HCT116 (cell line): ENCODE measurements around the gene SLC17A1. TPM values are rescaled to one million over a fixed set of nuclear protein-coding genes. Genes with fewer than 3 reads are reported as not detected.

Experiments used
- ATAC-seq: fragments of 200-7000 bp; cut with Tn5 transposase; 2 replicates; pipeline ENCODE4 v1.9.1; 2020; ENCODE audit warnings: mild to moderate bottlenecking, moderate library complexity
- BruUV-seq: library from RNA; stranded (reverse); fragments of 400-500 nt; replicated peaks from 2 replicates; lab custom pipeline; 2021; lab: Mats Ljungman, UMichigan
- CTCF ChIA-PET: fragments of 300-600 bp; sonication (Branson Sonifier 250); formaldehyde crosslinking; loops from one replicate; lab custom pipeline; 2021; ENCODE audit warnings: antibody characterized with exemption; lab: Charles Lee
- POLR2A ChIA-PET: fragments of 300-600, 350-600 bp; sonication (Branson Sonifier 250); formaldehyde crosslinking; loops from one replicate; lab custom pipeline; 2021; ENCODE audit warnings: antibody characterized with exemption; lab: Charles Lee
- RAD21 ChIA-PET, 2 experiments: fragments of 300-600 bp; sonication (Branson Sonifier 250); formaldehyde crosslinking; loops; one replicate each; lab custom pipeline; 2023; ENCODE audit warnings: low total read pairs in 2 of 2; ENCODE audit not compliant: uncharacterized antibody in 2 of 2, unreplicated experiment in 2 of 2, low non-redundant PET in 1 of 2; lab: Charles Lee
- DNase-seq: peaks from one replicate; pipeline ENCODE4 v3.0.0-alpha.2; 2010; ENCODE audit warnings: low read depth, low spot score
- H2AFZ ChIP-seq: fragments of 200-600 bp; shearing (Covaris generic), sonication (generic); 2 replicates; pipeline ENCODE4 v1.6.1; 2017; ENCODE audit warnings: low read depth, mixed run types, mixed read lengths, antibody characterized with exemption, low read length; ENCODE audit not compliant: poor library complexity, severe bottlenecking
- H3K27ac ChIP-seq: 2 replicates; pipeline ENCODE4 v1.5.1; 2012; ENCODE audit warnings: low read depth, low read length
- H3K27me3 ChIP-seq: fragments of 200-600 bp; sonication (generic); 2 replicates; pipeline ENCODE4 v1.6.1; 2016; ENCODE audit warnings: mixed run types, low read length, mixed read lengths; ENCODE audit not compliant: insufficient read depth
- H3K36me3 ChIP-seq, 2 experiments: fragments of 200-500 bp in 1 of 2; fragments of 200-600 bp in 1 of 2; sonication (Bioruptor generic) in 1 of 2; sonication (generic) in 1 of 2; 2 replicates each; pipeline versions ENCODE4 v1.5.1 to v1.6.1; 2014 to 2016; ENCODE audit warnings: low read length in 2 of 2, inconsistent platforms in 1 of 2, mixed read lengths in 1 of 2, mixed run types in 1 of 2; ENCODE audit not compliant: insufficient read depth in 2 of 2, control insufficient read depth in 1 of 2
- H3K4me1 ChIP-seq, 2 experiments: fragments of 200-600 bp in 1 of 2; sonication (generic) in 1 of 2; 2 replicates each; pipeline versions ENCODE4 v1.5.1 to v1.6.1; 2012 to 2017; ENCODE audit warnings: low read length in 2 of 2, inconsistent platforms in 1 of 2, mild to moderate bottlenecking in 1 of 2, mixed read lengths in 1 of 2, mixed run types in 1 of 2, moderate library complexity in 1 of 2; ENCODE audit not compliant: insufficient read depth in 2 of 2, control insufficient read depth in 1 of 2
- H3K4me2 ChIP-seq: fragments of 200-600 bp; sonication (generic); 2 replicates; pipeline ENCODE4 v1.6.1; 2017; ENCODE audit warnings: mixed run types, low read length, mixed read lengths
- H3K4me3 ChIP-seq, 2 experiments: fragments of 200-600 bp in 1 of 2; sonication (generic) in 1 of 2; replicated peaks in 1 of 2; 2 replicates each; pipeline ENCODE4 v1.5.1; 2011 to 2016; ENCODE audit warnings: low read length in 2 of 2, control low read depth in 1 of 2, low read depth in 1 of 2, mild to moderate bottlenecking in 1 of 2, mixed read lengths in 1 of 2, mixed run types in 1 of 2
- H3K79me2 ChIP-seq: fragments of 200-600 bp; sonication (generic); 2 replicates; pipeline ENCODE4 v1.6.1; 2017; ENCODE audit warnings: mild to moderate bottlenecking, mixed run types, low read length, moderate library complexity, mixed read lengths; ENCODE audit not compliant: insufficient read depth
- H3K9ac ChIP-seq: fragments of 200-600 bp; sonication (generic); 2 replicates; pipeline ENCODE4 v1.6.1; 2016; ENCODE audit warnings: low read length, mixed read lengths
- H3K9me2 ChIP-seq: fragments of 200-600 bp; sonication (generic), shearing (Covaris generic); 2 replicates; pipeline ENCODE4 v1.6.1; 2017; ENCODE audit warnings: mixed run types, mild to moderate bottlenecking, moderate library complexity; ENCODE audit not compliant: insufficient read depth
- H3K9me3 ChIP-seq, 2 experiments: fragments of 200-500 bp in 1 of 2; fragments of 200-600 bp in 1 of 2; sonication (Bioruptor generic) in 1 of 2; sonication (generic) in 1 of 2; 2 replicates each; pipeline ENCODE4 v1.6.1; 2014 to 2017; ENCODE audit warnings: low read length in 2 of 2, mixed read lengths in 2 of 2, inconsistent platforms in 1 of 2, low read depth in 1 of 2, mild to moderate bottlenecking in 1 of 2, mixed run types in 1 of 2, moderate library complexity in 1 of 2; ENCODE audit not compliant: control insufficient read depth in 1 of 2, insufficient read depth in 1 of 2
- H4K20me1 ChIP-seq: fragments of 200-600 bp; sonication (generic), shearing (Covaris generic); 2 replicates; pipeline ENCODE4 v1.6.1; 2017; ENCODE audit warnings: mixed run types, mild to moderate bottlenecking, moderate library complexity; ENCODE audit not compliant: insufficient read depth
- CBX3 ChIP-seq: IDR thresholded peaks from 2 replicates; pipeline ENCODE4 v1.6.1; 2012; ENCODE audit warnings: low read depth
- CEBPB ChIP-seq: IDR thresholded peaks from 2 replicates; pipeline ENCODE4 v1.6.1; 2012; ENCODE audit warnings: low read depth
- CTCF ChIP-seq, 3 experiments: fragments of 200-600 bp in 1 of 3; sonication (generic) in 1 of 3; IDR thresholded peaks in 2 of 3; conservative IDR thresholded peaks in 1 of 3; 2 replicates each; pipeline ENCODE4 v1.5.1; 2012 to 2017; ENCODE audit warnings: low read depth in 2 of 3, low read length in 2 of 3, antibody characterized with exemption in 1 of 3, borderline replicate concordance in 1 of 3, control low read depth in 1 of 3, mild to moderate bottlenecking in 1 of 3, mixed read lengths in 1 of 3, mixed run types in 1 of 3, moderate library complexity in 1 of 3; ENCODE audit not compliant: insufficient read depth in 1 of 3
- EZH2 ChIP-seq: fragments of 200-600 bp; sonication (generic); IDR thresholded peaks from 2 replicates; pipeline ENCODE4 v1.6.1; 2017; ENCODE audit warnings: antibody characterized with exemption, mixed run types
- EZH2phosphoT487 ChIP-seq: fragments of 200-600 bp; IDR thresholded peaks from 2 replicates; pipeline ENCODE4 v1.6.1; 2018; ENCODE audit warnings: antibody characterized with exemption, borderline replicate concordance
- MAX ChIP-seq: IDR thresholded peaks from 2 replicates; pipeline ENCODE4 v1.6.1; 2012
- POLR2AphosphoS5 ChIP-seq: IDR thresholded peaks from 2 replicates; pipeline ENCODE4 v1.6.1; 2011; ENCODE audit warnings: mild to moderate bottlenecking, low read depth, low read length, moderate library complexity
- RAD21 ChIP-seq: IDR thresholded peaks from 2 replicates; pipeline ENCODE4 v1.6.1; 2012; ENCODE audit warnings: low read depth, mild to moderate bottlenecking
- SIN3A ChIP-seq: IDR thresholded peaks from 2 replicates; pipeline ENCODE4 v1.6.1; 2012; ENCODE audit warnings: low read depth
- SRF ChIP-seq: IDR thresholded peaks from 2 replicates; pipeline ENCODE4 v1.6.1; 2012; ENCODE audit warnings: low read depth
- intact Hi-C: fragments of 100-400 bp; cut with micrococcal nuclease; formaldehyde crosslinking; loops from 2 replicates; pipeline ENCODE4 v1.10.0; 2022
- total RNA-seq: library from RNA; stranded (reverse); gene quantifications from one replicate; pipeline ENCODE4 v1.2.1, GENCODE V29; 2021; ENCODE audit not compliant: unreplicated experiment
- TF ChIP-seq, protein P1 (sequence below): IDR thresholded peaks from 2 replicates; pipeline ENCODE4 v1.6.1; 2011; ENCODE audit warnings: mild to moderate bottlenecking, low read length, moderate library complexity; ENCODE audit not compliant: insufficient replicate concordance; ENCODE audit errors: extremely low read depth
- TF ChIP-seq, protein P2 (sequence below): IDR thresholded peaks from 2 replicates; pipeline ENCODE4 v1.6.1; 2012

SLC17A1 gene
- total RNA-seq, 1 experiment from 2014 or later: not detected

DNA sequence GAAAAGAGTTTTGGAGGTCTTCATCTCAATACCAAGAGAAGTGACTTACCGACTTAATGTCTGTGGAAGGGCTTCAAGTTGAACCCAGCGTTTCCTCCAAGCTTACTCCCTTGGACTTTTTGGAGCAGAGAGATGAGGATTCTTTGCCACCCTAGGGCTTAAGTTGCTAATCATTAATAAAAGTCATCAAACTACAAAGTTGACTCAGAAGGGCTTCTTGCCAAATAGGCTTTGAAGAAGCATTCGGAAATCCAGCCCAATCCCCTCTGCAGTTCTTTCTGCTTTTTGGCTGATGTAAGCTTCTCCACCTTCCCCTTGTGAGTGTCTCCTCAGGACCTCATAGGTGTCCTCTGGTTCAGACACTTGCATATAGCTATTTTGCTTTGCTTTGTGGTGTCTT, 42.3 kb upstream of the SLC17A1 start, which contains the start of gene SLC17A3:
Gene SLC17A3 (minus strand): TSS at position 126 of the 400 bp plus-strand sequence. CDS start 5,856 bp downstream, outside the sequence.
- ChIA-PET CTCF (no interaction called here), RAD21 (no interaction called here), POLR2A (no interaction called here)
- TF ChIP-seq SIN3A: no peak
- TF ChIP-seq CTCF (IDR thresholded peaks at IDR 0.05 in 2 of 3, conservative IDR thresholded peaks at IDR 0.05 in 1 of 3; ENCODE audit: borderline replicate concordance in 1 of 3, insufficient read depth in 1 of 3, low read depth in 2 of 3, low read length in 2 of 3): no peak
- no peak for TF ChIP-seq POLR2AphosphoS5
- no peak for TF ChIP-seq MAX
- no peak for TF ChIP-seq EZH2
- TF ChIP-seq, protein P1, sequence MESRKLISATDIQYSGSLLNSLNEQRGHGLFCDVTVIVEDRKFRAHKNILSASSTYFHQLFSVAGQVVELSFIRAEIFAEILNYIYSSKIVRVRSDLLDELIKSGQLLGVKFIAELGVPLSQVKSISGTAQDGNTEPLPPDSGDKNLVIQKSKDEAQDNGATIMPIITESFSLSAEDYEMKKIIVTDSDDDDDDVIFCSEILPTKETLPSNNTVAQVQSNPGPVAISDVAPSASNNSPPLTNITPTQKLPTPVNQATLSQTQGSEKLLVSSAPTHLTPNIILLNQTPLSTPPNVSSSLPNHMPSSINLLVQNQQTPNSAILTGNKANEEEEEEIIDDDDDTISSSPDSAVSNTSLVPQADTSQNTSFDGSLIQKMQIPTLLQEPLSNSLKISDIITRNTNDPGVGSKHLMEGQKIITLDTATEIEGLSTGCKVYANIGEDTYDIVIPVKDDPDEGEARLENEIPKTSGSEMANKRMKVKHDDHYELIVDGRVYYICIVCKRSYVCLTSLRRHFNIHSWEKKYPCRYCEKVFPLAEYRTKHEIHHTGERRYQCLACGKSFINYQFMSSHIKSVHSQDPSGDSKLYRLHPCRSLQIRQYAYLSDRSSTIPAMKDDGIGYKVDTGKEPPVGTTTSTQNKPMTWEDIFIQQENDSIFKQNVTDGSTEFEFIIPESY: no peak
- no peak for TF ChIP-seq SRF
- TF ChIP-seq, protein P2, sequence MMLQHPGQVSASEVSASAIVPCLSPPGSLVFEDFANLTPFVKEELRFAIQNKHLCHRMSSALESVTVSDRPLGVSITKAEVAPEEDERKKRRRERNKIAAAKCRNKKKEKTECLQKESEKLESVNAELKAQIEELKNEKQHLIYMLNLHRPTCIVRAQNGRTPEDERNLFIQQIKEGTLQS: no peak
- no peak for TF ChIP-seq CEBPB
- TF ChIP-seq EZH2phosphoT487: no peak
- no peak for TF ChIP-seq CBX3
- no peak for TF ChIP-seq RAD21
- Histone ChIP-seq H3K4me1 (no peaks in the 10 kb centered on the region), H3K36me3 (no peaks in the 10 kb centered on the region), H3K4me2 (no peak within 1 kb of the TSS), H3K9me2 (no peaks in the 10 kb centered on the region), H4K20me1 (no peaks in the 10 kb centered on the region), H3K27me3 (no peaks in the 10 kb centered on the region), H3K9me3 (no peaks in the 10 kb centered on the region), H3K27ac (no peak within 1 kb of the TSS), H3K9ac (no peak within 1 kb of the TSS), H3K79me2 (no peaks in the 10 kb centered on the region), H3K4me3 (no peak within 1 kb of the TSS), H2AFZ (no peak within 1 kb of the TSS)
- no TSS peak for BruUV-seq
- intact Hi-C loops: no loop called here
- ATAC-seq (no peak), DNase-seq (no peak)
